GM23248 (cell line): Measurements from ENCODE around the gene TERC. TPM values are rescaled to one million over a fixed set of nuclear protein-coding genes. Genes with fewer than 3 reads are reported as not detected.

Experiments
- DNase-seq: peaks from one replicate; pipeline ENCODE4 v3.0.0-alpha.2; 2015
- H2AFZ ChIP-seq: fragments of 200-600 bp; sonication (generic); 2 replicates; pipeline ENCODE4 v1.6.1; 2016; ENCODE audit warnings: antibody characterized with exemption
- H3F3A ChIP-seq: fragments of 200-600 bp; sonication (generic); 2 replicates; pipeline ENCODE4 v1.6.1; 2016; ENCODE audit warnings: mild to moderate bottlenecking, antibody characterized with exemption, mixed run types; ENCODE audit not compliant: insufficient read depth
- H3K27ac ChIP-seq: fragments of 200-600 bp; sonication (generic); 2 replicates; pipeline ENCODE4 v1.5.1; 2016; ENCODE audit warnings: mild to moderate bottlenecking
- H3K27me3 ChIP-seq: fragments of 200-600 bp; sonication (generic); replicated peaks from 2 replicates; pipeline ENCODE4 v1.6.1; 2016; ENCODE audit warnings: mild to moderate bottlenecking; ENCODE audit not compliant: insufficient read depth
- H3K36me3 ChIP-seq: fragments of 200-600 bp; sonication (generic); 2 replicates; pipeline ENCODE4 v1.6.1; 2016; ENCODE audit warnings: low read depth, mild to moderate bottlenecking
- H3K4me1 ChIP-seq: fragments of 200-600 bp; sonication (generic); 2 replicates; pipeline ENCODE4 v1.6.1; 2016; ENCODE audit warnings: mild to moderate bottlenecking; ENCODE audit not compliant: insufficient read depth
- H3K4me2 ChIP-seq: fragments of 200-600 bp; sonication (generic); one replicate; pipeline ENCODE4 v1.6.1; 2016; ENCODE audit warnings: mild to moderate bottlenecking; ENCODE audit not compliant: unreplicated experiment
- H3K4me3 ChIP-seq: fragments of 200-600 bp; sonication (generic); 2 replicates; pipeline ENCODE4 v1.5.1; 2016; ENCODE audit warnings: mild to moderate bottlenecking
- H3K79me2 ChIP-seq: fragments of 200-600 bp; sonication (generic); 2 replicates; pipeline ENCODE4 v1.6.1; 2016; ENCODE audit warnings: mild to moderate bottlenecking; ENCODE audit not compliant: insufficient read depth
- H3K9ac ChIP-seq: fragments of 200-600 bp; sonication (generic); 2 replicates; pipeline ENCODE4 v1.6.1; 2016; ENCODE audit warnings: mild to moderate bottlenecking
- H3K9me2 ChIP-seq: fragments of 200-600 bp; sonication (generic); 2 replicates; pipeline ENCODE4 v1.6.1; 2016; ENCODE audit warnings: mixed run types, mild to moderate bottlenecking, moderate library complexity; ENCODE audit not compliant: insufficient read depth
- H3K9me3 ChIP-seq: fragments of 200-600 bp; sonication (generic); one replicate; pipeline ENCODE4 v1.6.1; 2017; ENCODE audit warnings: low read depth
- H4K20me1 ChIP-seq: fragments of 200-600 bp; sonication (generic); 2 replicates; pipeline ENCODE4 v1.6.0; 2016; ENCODE audit not compliant: insufficient read depth
- EZH2 ChIP-seq: fragments of 200-600 bp; sonication (generic); IDR thresholded peaks from 2 replicates; pipeline ENCODE4 v1.6.1; 2018; ENCODE audit warnings: antibody characterized with exemption, mild to moderate bottlenecking; ENCODE audit not compliant: insufficient read depth, poor library complexity, severe bottlenecking
- EZH2phosphoT487 ChIP-seq: fragments of 200-600 bp; sonication (generic); IDR thresholded peaks from 2 replicates; pipeline ENCODE4 v1.6.1; 2018; ENCODE audit warnings: antibody characterized with exemption, moderate library complexity, mild to moderate bottlenecking, low read depth; ENCODE audit not compliant: insufficient read depth
- WGBS, 2 experiments: methylation state at CpG; one replicate each; pipeline ENCODE4 v1.1.6; 2015 to 2017; ENCODE audit warnings: low lambda C conversion rate in 2 of 2, low coverage in 1 of 2; ENCODE audit errors: missing lambda C conversion rate in 2 of 2; 5-methylcytosine and 5-hydroxymethylcytosine counted together
- in situ Hi-C: fragments of 300-500 bp; cut with MboI; formaldehyde crosslinking; loops from 2 replicates; pipeline ENCODE4 v1.15.0; 2020
- polyA plus RNA-seq: library from polyadenylated mRNA; unstranded; fragments of >200 nt; fragmentation: Nextera tagmentation; extraction: Ambion mirVana; gene quantifications from 2 replicates; pipeline ENCODE4 v1.2.1, GENCODE V29; 2016
- total RNA-seq: library from RNA; depleted of rRNA; stranded (reverse); fragments of >200 nt; shearing (Covaris generic); gene quantifications from 2 replicates; pipeline ENCODE4 v1.2.3, GENCODE V29; 2014

Gene TERC
- total and polyA plus RNA-seq, 2 experiments from 2014 or later = 59.2 TPM; not detected in 1

DNA sequence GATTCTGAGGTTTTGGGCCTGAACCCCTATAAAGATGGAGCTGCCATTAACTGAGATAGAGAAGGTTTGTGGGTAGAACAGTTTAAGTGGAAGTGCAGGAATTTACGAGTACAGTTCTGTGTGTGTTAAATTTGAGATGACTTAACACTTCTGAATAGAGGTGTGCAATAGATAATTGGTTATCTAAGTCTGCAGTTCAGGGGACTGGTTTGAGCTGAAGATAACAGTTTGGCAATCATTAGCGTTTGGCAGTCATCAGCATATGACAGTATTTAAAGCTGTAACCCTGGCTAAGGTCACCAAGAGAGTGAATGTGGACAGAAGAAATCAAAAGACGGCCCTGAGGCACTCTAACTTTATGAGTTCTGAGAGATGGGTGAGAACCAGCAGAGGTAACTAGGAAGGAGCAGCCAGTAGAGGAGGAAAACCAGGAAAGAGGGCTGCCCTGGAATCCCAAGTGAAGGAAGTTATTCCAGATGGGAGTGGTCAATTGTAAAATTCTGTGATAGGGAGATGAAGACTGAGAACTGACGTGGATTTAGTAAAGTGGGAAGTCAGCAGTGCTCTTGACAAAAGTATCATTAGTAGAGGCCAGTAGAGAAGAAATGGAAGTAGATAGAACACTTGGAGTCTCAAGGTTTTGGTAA, 16.5 kb upstream of the TERC start:
- Histone ChIP-seq H3K4me3 (no peak overlapping the region), H4K20me1 (no peaks in the 10 kb centered on the region), H3K4me1 (no peaks in the 10 kb centered on the region), H3F3A (peaks cover 7% of the 10 kb centered on the region; the same call in 1 of the 2 replicates), H3K9me3 (no peaks in the 10 kb centered on the region), H3K27me3 (no peaks in the 10 kb centered on the region), H3K9ac (no peak overlapping the region), H3K36me3 (peaks cover 90% of the 10 kb centered on the region), H3K9me2 (no peaks in the 10 kb centered on the region), H3K4me2 (no peak overlapping the region), H3K27ac (no peak overlapping the region), H3K79me2 (peaks cover 52% of the 10 kb centered on the region), H2AFZ (no peak overlapping the region)
- WGBS, 2 experiments = 78 to 86% methylated on average over 4 of the region's 4 CpGs
- DNase-seq = no peak
- in situ Hi-C loops = no loop called here
- no peak for TF ChIP-seq EZH2

DNA sequence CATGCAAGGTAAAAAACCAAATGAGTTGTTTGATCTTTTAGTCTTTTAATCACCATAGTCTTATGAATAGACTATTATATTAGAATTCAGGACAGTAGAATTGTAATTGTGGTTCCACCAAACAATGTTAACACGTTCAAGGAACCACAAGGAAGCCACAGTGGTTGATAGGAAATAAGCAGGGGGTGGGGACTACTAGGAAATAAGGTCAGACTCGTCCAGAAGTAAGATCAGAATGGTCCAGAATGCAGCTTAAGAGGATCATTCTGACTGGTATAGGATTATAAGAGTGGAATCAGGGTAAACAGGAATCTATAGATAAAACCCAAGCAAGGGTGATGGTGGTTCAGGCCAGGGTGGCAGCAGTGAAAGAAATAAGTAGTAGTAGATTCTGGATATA, 15.9 kb upstream of the TERC start:
- Histone ChIP-seq H3K4me2 (no peak overlapping the region), H3K36me3 (peaks cover 90% of the 10 kb centered on the region), H3K9me2 (no peaks in the 10 kb centered on the region), H3K79me2 (peaks cover 55% of the 10 kb centered on the region), H2AFZ (no peak overlapping the region), H3K4me3 (no peak overlapping the region), H3K4me1 (peaks cover 4% of the 10 kb centered on the region), H3F3A (peaks cover 4% of the 10 kb centered on the region; the same call in 1 of the 2 replicates), H3K27me3 (no peaks in the 10 kb centered on the region), H4K20me1 (no peaks in the 10 kb centered on the region), H3K9ac (no peak overlapping the region), H3K9me3 (no peaks in the 10 kb centered on the region), H3K27ac (no peak overlapping the region)
- DNase-seq = no peak
- WGBS, 2 experiments = 83 to 86% methylated on average over 2 of the region's 2 CpGs
- no peak for TF ChIP-seq EZH2
- no peak for TF ChIP-seq EZH2phosphoT487
- in situ Hi-C loops = no loop called here

- no peaks in the 10 kb centered on the region for H3K9me3 ChIP-seq
Observed at GRCh38 chr3:169777822-169778221, 13.0 kb upstream of the TERC start.

GRCh38 chr3:169774186-169774585, 9.3 kb upstream of the TERC start:
- Histone ChIP-seq H4K20me1 (no peaks in the 10 kb centered on the region), H3K9me2 (no peaks in the 10 kb centered on the region), H3K4me3 (peak overlapping the region; percentile 98), H2AFZ (no peak overlapping the region), H3K4me1 (peaks cover 22% of the 10 kb centered on the region), H3K9me3 (no peaks in the 10 kb centered on the region), H3K27ac (peak overlapping the region; percentile 96; the same call in 1 of the 2 replicates), H3K27me3 (no peaks in the 10 kb centered on the region), H3F3A (peaks cover 16% of the 10 kb centered on the region), H3K36me3 (peaks cover 45% of the 10 kb centered on the region), H3K9ac (peak overlapping the region; percentile 93), H3K4me2 (peak overlapping the region; percentile 89), H3K79me2 (peaks cover 59% of the 10 kb centered on the region)
- no peak for TF ChIP-seq EZH2phosphoT487
- no peak for TF ChIP-seq EZH2
- DNase-seq = peak; percentile 27
- WGBS, 2 experiments = 43 to 48% methylated on average over 5 of the region's 5 CpGs
- in situ Hi-C loops = no loop called here

More at GRCh38 chr3:169777822-169778221, 13.0 kb upstream of the TERC start:
- H3K4me1 ChIP-seq = peaks cover 22% of the 10 kb centered on the region
- peaks cover 81% of the 10 kb centered on the region for H3K36me3 ChIP-seq
- 72 to 74% methylated on average over 4 of the region's 4 CpGs for WGBS, 2 experiments
- no peak overlapping the region for H3K9ac ChIP-seq
- no peak for TF ChIP-seq EZH2phosphoT487
- TF ChIP-seq EZH2 = no peak
- H3K27ac ChIP-seq = no peak overlapping the region
- H3F3A ChIP-seq = no peaks in the 10 kb centered on the region
- no peak overlapping the region for H2AFZ ChIP-seq
- no peaks in the 10 kb centered on the region for H3K9me2 ChIP-seq
- no peak overlapping the region for H3K4me3 ChIP-seq
- in situ Hi-C loops = no loop called here
- no peak overlapping the region for H3K4me2 ChIP-seq
- no peaks in the 10 kb centered on the region for H3K27me3 ChIP-seq
- H3K79me2 ChIP-seq = peaks cover 79% of the 10 kb centered on the region
- no peak for DNase-seq
- no peaks in the 10 kb centered on the region for H4K20me1 ChIP-seq
